RCC 7860 (cell line): Measurements from ENCODE around the gene NMRAL1.

Experiments
- DNase-seq: peaks from one replicate; pipeline ENCODE4 v3.0.0-alpha.2; 2015; ENCODE audit warnings: low spot score
- FAIRE-seq: peaks from 2 replicates; lab custom pipeline; 2012; peaks lifted over from hg19 to GRCh38; lab: Jason Lieb, UNC

Gene NMRAL1

DNA sequence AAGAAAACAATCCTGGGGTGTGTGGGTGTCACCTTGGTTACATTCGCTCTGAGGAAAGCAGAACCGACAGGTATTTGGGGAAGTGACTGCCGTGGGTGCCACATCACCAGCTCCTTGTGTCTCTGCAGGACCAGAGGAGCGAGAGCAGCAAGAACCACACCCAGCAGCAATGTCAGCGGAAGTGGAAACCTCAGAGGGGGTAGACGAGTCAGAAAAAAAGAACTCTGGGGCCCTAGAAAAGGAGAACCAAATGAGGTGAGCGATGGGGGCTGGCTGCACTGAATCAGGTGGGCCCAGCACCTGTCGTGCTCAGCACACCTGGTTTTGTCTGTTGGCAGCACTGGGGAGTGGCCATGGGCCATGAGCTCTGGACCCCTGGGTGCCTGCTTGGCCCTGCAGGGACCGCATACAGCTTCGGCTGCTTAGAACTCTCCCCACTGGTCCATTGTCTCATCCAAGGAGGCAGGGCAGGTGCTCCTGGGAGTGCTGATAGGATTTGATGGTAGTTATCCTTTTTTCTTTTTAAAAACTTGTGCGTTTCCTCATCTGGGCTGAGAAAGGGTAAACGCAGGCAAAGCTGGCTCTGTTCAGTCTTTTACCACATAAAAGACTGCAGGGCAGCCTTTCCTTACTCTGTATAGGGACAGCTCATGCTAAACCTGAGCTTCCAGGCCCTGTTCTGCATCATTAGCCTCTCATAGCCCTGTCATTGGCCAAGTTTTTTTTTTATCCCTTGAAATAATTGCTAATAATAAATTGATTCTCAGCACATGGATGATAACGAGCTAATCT, 31.1 kb upstream of the NMRAL1 start:
- DNase-seq = no peak
- FAIRE-seq = no peak

DNA sequence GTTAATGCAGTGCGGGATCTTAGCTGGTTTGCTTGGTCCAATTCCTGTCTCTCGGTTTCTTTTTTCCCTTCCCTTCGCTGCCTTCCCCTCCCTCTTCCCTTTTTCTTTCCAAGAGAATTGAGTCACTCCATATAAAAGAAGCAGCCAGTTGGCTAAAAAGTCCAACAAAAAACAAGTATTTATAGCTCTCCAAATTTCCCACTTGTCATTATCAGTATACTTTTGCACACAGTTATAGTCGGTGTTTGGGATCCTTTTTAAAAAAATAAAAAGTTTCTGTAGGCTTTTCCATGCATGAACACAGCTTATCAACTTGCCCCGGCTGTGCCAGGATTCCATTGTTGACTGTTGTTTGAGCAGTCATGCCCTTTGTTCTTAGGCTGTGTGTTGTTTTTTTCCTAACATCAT, 26.6 kb upstream of the NMRAL1 start:
- no peak for FAIRE-seq
- DNase-seq = no peak

DNA sequence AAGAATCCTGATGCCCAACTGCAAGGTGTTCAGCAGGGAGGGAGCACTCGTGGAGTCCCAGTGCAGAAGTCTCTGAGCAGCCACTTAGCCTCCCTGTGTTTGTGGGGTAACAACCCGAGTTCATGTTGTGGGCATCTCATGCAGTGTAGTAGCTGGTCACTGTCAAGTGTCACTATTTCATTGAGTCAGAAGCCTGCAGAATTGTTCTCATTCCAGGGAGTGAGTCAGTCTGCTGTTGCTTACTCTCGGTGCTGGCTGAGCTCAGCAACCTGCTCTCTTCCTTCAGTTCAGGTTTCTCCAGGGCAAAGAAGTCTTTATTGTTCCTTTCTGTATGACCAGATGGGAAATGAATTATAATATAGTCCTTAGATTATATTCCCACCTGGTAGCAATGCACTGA, 25.8 kb upstream of the NMRAL1 start:
- peak; percentile 90 for FAIRE-seq

DNA sequence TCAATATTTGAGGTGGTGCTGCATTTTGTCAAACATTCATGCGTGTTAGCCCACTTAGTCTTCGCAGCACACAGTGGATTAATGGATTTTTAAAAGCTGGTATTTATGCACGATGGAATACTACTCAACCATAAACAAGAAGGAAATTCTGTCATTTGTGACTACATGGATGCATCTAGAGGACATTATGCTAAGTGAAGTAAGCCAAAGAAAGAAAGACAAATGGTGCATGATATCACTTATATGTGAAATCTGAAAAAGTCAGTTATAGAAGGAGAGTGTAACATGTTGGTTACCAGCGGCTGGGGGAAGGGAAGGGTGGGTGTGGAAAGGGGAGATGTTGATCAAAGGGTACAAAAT, 24.8 kb upstream of the NMRAL1 start:
- no peak for FAIRE-seq
- no peak for DNase-seq

More for the DNA sequence above, 25.8 kb upstream of the NMRAL1 start:
- DNase-seq = peak; percentile 78

DNA sequence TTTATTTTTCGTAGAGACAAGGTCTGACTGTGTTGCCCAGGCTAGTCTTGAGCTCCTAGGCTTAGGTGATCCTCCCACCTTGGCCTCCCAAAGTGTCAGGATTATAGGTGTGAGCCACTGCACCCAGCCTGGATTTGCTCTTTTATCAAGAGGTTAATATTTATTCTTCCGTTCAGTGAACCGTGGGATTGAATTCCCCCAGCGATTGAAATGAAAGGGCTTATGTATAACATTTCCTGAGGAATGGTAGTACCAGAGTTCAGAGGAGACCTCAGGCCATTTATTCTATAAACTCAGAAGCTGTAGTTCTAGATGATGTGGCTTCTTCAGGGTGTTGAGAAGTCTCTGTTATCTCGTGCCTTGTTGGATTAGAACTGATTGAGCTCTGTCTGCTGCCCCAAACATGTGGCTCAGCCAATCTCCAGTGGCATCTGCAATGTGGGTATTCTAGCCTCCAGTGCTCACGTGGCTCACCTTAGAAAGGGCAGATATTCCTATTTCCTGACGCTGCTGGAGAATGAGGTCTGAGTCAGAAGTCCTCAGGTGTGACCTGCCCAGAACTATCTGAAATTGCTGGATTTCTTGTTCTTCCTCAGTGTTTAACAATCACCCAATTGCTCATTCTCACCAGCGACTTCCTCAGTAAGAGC, 24.2 kb upstream of the NMRAL1 start:
- FAIRE-seq = peak; percentile 78
- DNase-seq = peak; percentile 73

DNA sequence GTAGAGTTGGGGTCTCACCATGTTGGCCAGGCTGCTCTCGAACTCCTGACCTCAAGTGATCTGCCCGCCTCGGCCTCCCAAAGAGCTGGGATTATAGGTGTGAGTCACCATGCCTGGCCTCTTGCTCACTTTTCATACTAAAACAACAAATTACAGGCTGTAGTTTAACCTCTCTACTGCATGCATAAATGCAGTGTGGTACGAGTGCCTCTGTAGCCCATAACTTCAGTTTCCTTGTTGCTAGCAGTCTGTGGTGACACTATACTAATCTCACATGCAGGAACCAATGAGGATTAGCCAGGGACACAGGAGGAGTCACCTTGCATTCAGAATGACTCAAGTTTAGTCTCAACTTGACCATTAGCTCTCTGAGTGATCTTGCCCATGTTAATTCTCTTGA, 21.9 kb upstream of the NMRAL1 start:
- DNase-seq (peak; percentile 95), FAIRE-seq (peak; percentile 90)

DNA sequence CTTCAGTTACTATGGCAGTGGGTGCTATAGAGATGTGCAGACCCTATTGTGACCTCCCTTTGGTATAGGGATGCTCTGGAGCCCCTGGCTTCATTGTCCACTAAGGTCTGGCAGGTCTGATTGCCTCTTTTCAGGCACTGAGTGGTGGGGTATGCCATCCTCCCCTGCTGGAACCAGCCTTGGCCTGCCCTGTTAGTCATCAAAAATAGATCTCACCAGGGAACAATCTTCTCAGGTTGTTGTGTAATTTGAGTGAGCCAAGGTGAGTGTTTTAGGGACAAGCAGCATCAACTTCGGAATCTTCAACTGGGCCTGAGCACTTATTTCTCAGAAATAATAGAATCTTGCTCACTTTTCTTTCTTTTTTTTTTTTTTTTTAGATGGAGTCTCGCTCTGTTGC, 21.3 kb upstream of the NMRAL1 start:
- DNase-seq (peak; percentile 19), FAIRE-seq (no peak)

DNA sequence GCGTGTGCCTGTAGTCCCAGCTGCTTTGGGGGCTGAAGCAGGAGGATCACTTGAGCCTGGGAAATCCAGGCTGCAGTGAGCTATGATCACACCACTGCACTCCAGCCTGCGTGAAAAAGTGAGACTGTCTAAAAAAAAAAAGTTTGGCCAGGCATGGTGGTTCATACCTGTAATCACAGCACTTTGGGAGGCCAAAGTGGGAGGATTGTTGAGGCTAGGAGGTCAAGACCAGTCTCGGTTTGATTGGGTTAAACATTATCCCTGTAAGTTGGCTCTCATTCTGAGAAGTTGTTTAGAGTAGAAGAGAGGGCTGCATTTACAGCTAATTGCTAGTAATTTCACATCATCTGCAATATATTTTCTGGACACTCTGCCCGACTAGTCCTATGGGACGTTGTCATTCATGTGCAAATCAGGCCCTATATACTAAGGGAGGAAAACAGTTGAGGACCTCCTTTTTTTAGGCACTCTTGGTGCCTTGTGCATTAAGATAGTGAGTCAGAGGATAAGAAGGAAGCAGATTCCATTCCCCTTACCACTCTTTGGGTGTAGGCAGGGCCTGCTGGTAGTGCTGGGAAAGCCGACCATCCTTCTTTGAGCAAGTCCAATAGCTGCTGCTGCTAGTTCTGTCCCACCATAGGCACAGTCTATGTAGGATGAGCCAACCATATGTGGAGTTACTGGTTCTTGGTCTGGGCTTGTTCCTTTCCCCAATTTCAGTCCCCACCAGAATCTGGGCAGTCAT, 20.5 kb upstream of the NMRAL1 start:
- FAIRE-seq (peak; percentile 81), DNase-seq (peak; percentile 89)

DNA sequence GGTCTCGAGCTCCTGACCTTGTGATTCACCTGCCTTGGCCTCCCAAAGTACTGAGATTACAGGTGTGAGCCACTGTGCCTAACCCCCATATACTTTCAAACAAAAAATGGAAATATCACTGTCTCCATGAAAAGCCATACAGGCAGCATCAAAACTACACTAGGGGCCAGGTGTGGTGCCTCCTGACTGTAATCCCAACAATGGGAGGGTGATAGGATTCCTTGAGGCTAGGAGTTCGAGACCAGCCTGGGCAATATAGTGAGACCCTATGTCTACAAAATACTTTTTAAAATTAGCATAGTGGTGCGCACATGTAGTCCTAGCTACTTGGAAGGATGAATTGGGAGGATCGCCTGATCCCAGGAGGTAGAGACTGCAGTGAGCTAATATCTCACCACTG, 17.5 kb upstream of the NMRAL1 start:
- FAIRE-seq (no peak), DNase-seq (no peak)

DNA sequence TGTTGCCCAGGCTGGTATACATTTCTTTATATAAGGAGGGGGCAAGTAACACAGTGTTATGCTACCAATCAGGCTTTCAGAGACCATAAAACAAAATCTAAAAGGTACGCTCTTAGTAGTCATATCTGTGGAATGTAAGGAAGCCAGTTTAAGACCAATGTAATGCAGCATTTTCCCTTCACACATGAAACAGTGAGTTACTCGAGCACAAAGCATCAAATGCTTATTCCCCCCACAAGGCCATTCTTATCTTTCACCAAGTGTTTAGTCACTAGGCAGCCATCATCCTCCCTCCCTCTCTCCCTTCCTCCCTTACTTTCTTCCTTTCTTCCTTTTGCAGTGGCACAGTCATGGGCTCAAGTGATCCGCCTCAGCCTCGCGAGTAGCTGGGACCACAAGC, 14.6 kb upstream of the NMRAL1 start:
- peak; percentile 96 for FAIRE-seq
- peak; percentile 93 for DNase-seq

DNA sequence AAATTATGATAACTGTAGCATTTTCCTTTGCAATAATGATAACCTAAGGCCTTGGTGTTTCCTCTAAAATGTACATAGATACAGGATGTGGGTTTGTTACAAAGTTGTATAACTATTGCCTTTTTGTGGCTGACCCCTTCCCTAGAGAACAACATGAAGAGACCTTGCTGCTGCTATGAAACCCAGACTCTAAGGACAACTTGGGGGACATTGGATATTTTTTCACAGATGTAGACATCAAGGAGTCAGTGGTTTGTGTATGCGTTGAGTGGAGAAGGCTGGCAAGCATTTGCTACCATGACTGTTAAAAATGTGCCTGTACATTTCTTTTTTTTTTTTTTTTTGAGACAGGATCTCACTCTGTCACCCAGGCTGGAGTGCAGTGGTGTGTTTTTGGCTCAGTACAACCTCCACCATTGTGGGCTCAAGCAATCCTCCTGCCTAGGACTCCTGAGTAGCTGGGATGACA, 14.1 kb upstream of the NMRAL1 start:
- DNase-seq (peak; percentile 38), FAIRE-seq (no peak)

DNA sequence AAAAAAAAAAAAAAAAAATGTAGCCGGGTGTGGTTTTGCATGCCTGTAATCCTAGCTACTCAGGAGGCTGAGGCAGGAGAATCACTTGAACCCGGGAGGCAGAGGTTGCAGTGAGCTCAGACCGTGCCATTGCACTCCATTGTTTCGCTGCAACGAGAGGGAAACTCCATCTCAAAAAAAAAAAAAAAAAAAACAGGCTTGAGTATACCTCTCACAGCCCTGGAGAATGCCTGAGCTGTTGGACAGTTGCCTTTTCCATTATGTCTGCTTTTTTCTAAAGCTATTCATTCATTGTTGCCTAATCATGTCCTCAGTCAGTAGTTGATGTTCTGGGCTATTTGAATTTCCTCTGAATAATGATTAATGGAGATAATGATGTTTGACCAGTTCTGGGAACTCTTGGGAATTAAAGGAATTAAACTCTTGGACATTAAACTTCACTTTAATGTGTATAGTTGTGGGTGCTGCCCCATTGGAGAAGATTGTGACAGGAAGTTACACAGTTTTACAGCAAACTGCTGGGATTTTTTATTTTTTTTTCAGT, 13.6 kb upstream of the NMRAL1 start:
- FAIRE-seq = peak; percentile 87
- DNase-seq = peak; percentile 68

DNA sequence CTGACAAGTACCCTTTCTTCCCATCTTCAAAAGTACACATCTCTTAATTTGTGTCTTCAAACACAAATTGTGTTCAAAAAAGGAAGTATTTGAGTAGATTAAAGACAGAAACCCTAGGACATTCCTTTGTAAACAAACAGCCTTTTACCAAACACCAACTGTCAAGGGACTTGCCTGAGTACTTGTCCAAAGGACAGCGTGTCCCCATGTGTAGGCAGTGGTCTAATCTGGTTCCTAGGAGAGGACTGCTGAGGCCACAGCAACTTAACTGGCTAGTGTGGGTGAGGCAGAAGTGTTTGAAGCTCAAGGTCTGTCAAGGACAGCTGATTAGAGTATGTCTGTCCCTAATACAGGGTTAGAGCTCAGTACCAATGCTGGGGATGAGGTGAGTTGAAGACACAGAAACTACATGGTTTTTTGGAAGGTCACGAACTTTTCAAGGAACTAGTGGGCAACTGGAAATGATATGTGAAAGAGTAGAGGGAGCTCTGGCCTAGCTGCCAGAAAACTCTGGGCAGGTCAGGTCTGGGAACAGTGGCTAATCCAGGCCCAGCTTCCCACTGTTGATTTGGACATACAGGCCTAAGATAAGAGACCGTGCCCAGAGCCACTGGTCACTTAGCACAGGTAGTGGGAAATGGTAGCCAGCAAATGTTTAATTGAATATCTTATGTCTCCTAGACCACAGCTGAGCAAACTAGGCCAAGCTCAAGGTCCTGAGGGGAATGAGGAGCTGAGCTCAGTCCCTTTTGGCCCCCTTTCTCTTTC, 11.9 kb upstream of the NMRAL1 start:
- FAIRE-seq (no peak), DNase-seq (no peak)

DNA sequence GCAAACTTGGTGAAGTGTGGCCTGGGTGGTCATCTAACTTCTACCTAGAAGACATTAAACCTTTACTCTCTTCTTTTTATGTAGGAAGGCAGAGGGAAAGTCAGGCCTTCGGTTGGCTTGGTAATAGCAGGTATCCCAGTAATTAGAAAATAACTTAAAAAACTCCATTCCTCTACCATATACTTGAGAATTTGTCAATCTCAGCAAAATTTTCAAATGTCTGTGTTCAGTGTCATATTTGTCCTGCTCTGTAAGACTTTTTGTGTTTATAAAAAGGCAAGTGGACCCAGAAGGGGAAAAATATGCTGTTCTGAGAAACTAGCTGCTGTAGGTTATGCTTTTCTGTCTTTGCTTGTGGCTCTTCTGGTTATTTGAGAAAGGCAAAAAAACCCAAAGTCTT, 7.5 kb upstream of the NMRAL1 start:
- no peak for FAIRE-seq

DNA sequence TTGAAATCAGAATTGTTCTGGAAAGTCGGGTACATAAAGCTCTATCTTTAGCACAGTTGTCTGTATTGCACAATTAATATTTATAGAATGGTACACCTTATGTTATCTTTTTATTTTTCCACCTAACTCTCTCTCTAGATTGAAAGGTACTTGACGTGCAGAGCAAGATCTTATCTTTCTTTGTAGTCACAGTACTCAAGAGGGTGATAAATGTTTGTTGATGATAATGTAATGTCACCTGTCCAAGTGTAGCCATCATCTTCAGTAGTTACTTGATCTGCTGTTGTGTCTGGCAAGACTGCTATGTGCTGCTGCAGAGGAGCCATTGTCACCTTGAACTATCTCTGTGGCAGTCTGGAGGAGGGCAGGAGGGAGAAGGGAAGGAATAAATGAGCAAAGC, 7.1 kb upstream of the NMRAL1 start:
- no peak for FAIRE-seq
- no peak for DNase-seq

More for the DNA sequence above, 7.5 kb upstream of the NMRAL1 start:
- DNase-seq = no peak

DNA sequence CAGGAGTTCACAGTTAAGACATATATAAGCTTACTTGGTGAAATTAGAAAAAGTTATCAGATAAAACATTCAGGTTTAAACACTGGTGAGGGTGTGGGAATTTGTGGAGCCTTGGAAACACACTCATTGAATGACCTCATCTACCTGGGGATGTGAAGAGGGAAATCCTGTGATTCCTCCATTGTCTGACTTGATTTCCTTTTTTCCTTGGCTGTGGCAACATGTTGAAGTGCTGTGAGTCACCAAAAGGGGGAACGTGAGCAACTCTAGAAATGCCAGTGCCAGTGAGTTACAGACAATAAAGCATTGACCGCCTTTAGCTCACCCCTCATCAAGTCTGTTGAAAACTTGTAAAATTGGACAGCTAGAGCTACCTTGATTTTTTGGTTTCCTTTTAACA, 3.5 kb upstream of the NMRAL1 start:
- DNase-seq = peak; percentile 70
- peak; percentile 55 for FAIRE-seq

DNA sequence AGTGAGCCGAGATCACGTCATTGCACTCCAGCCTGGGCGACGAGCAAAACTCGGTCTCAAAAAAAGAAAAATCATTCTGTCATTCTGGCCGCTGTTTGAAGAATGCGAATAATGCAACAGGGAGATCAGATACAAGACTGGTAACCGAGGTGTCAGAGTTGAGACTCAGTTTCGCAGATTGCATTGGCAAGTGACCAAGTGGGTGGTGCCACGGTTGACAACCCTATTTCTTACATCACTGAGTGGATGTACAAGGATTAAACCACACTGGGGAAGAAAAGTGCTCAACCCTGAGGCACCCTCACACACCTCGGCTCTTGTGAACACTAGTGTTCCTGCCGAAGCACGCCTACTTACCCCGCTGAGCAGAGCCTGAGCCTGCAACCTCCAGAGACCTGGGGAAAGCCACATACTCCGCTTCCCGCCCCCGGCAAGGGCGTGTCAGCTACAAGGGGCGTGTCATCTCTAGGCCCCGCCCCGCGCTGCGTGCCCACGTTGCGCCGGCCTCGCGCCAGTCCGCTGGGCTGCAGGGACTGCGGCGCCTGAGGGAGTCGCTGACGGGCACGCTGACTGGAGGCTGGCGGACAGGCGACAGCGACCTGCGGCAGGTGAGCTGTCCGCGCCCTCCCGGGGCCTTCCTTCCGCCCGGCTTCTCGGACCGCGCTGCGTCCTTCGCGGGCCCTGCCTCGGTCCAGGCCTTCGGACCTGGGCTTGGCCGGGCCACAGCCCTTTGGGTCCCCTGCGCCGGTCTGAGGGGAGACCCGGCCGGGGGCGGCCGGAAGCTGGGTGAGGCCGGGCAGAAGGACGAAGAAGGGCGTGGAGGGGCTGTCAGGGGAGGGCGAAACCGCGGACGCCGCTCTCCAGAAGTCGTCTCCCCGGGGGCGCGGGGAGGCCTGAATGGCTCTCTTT, 1.7 kb upstream of the NMRAL1 start, which contains the start of gene HMOX2:
HMOX2 (plus strand) TSS at position 519 of the 909 bp plus-strand sequence. CDS start 29,127 bp downstream, outside the sequence.
- FAIRE-seq (no peak), DNase-seq (peak; percentile 91)

DNA sequence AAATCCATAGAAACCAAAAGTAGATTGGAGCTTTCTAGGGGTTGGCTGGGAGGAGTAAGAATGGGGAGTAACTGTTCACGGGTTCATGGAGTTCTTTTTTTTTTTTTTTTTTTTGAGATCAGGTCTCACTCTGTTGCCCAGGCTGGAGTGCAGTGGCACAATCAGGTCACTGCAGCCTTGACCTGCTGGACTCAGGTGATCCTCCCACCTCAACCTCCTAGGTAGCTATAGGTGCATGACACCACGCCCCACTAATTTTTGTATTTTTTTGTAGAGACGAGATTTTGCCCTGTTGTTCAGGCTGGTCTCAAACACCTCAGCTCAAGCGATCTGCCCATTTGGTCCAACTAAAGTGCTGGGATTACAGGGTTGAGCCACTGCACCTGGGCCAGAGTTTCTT, 1.5 kb downstream of the NMRAL1 start:
- FAIRE-seq (no peak), DNase-seq (no peak)

DNA sequence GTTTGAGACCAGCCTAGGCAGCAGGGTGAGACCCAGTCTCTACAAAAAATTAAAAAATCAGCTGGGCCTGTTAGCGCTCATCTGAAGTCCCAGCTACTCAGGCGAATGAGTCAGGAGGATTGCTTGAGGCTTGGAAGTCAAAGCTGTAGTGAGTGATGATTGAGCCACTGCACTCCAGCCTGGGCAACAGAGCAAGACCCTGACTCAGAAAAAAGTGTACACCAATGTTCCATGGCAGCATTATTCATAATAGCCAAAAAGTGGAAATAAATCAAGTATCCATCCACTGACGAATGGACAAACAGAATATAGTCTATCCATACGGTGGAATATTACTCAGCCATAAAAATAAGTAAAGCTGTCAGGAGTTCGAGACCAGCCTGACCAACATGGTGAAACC, 2.6 kb downstream of the NMRAL1 start:
- no peak for DNase-seq
- no peak for FAIRE-seq
